T-helper 1 cell treated with Interleukin-12 subunit alpha and Interleukin-12 subunit beta and Interleukin-4 antibody, amounts not matched to agents 30 μg/mL and 1 μg/mL, for 36 hours (primary cell): ENCODE data around the gene KREMEN1.

Experiments
- H3K27ac Mint-ChIP-seq: one replicate; pipeline ENCODE4 v1.8.0; 2021; ENCODE audit warnings: mild to moderate bottlenecking, mixed read lengths
- H3K27me3 Mint-ChIP-seq: one replicate; pipeline ENCODE4 v1.8.0; 2021; ENCODE audit warnings: low read depth, mixed read lengths
- H3K36me3 Mint-ChIP-seq: one replicate; pipeline ENCODE4 v1.8.0; 2021; ENCODE audit warnings: low read depth, mixed read lengths
- H3K4me1 Mint-ChIP-seq: one replicate; pipeline ENCODE4 v1.8.0; 2021; ENCODE audit warnings: low read depth, mixed read lengths
- H3K4me3 Mint-ChIP-seq: one replicate; pipeline ENCODE4 v1.8.0; 2021; ENCODE audit warnings: mild to moderate bottlenecking, moderate library complexity, mixed read lengths
- H3K9me3 Mint-ChIP-seq: one replicate; pipeline ENCODE4 v1.8.0; 2021; ENCODE audit warnings: mixed read lengths

The KREMEN1 gene

GRCh38 chr22:29040385-29041275 is 32.2 kb upstream of the KREMEN1 start:
- no peaks in the 10 kb centered on the region for H3K36me3 Mint-ChIP-seq
- H3K9me3 Mint-ChIP-seq, result no peaks in the 10 kb centered on the region
- H3K27ac Mint-ChIP-seq, result no peak overlapping the region
- H3K27me3 Mint-ChIP-seq, result peaks cover 14% of the 10 kb centered on the region
- H3K4me3 Mint-ChIP-seq, result no peak overlapping the region
- no peaks in the 10 kb centered on the region for H3K4me1 Mint-ChIP-seq

GRCh38 chr22:29041408-29041807 is 31.4 kb upstream of the KREMEN1 start:
- H3K27ac Mint-ChIP-seq, result no peak overlapping the region
- H3K4me1 Mint-ChIP-seq, result no peaks in the 10 kb centered on the region
- no peaks in the 10 kb centered on the region for H3K9me3 Mint-ChIP-seq
- H3K27me3 Mint-ChIP-seq, result peaks cover 9% of the 10 kb centered on the region
- no peak overlapping the region for H3K4me3 Mint-ChIP-seq
- H3K36me3 Mint-ChIP-seq, result no peaks in the 10 kb centered on the region

GRCh38 chr22:29043906-29044575 is 28.8 kb upstream of the KREMEN1 start:
- Mint-ChIP-seq H3K27ac (no peak overlapping the region), H3K4me1 (no peaks in the 10 kb centered on the region), H3K36me3 (no peaks in the 10 kb centered on the region), H3K27me3 (peaks cover 5% of the 10 kb centered on the region), H3K4me3 (no peak overlapping the region), H3K9me3 (no peaks in the 10 kb centered on the region)

- H3K9me3 Mint-ChIP-seq, result no peaks in the 10 kb centered on the region
- H3K27me3 Mint-ChIP-seq, result no peaks in the 10 kb centered on the region
- no peaks in the 10 kb centered on the region for H3K4me1 Mint-ChIP-seq
- no peak overlapping the region for H3K27ac Mint-ChIP-seq
- no peaks in the 10 kb centered on the region for H3K36me3 Mint-ChIP-seq
- H3K4me3 Mint-ChIP-seq, result no peak overlapping the region
Measured at GRCh38 chr22:29044657-29045176, 28.1 kb upstream of the KREMEN1 start.

- no peaks in the 10 kb centered on the region for H3K36me3 Mint-ChIP-seq
- H3K4me1 Mint-ChIP-seq, result no peaks in the 10 kb centered on the region
- H3K4me3 Mint-ChIP-seq, result no peak overlapping the region
- no peak overlapping the region for H3K27ac Mint-ChIP-seq
- H3K9me3 Mint-ChIP-seq, result no peaks in the 10 kb centered on the region
- H3K27me3 Mint-ChIP-seq, result no peaks in the 10 kb centered on the region
Measured at GRCh38 chr22:29048822-29049654, 23.8 kb upstream of the KREMEN1 start.

GRCh38 chr22:29049655-29050263 is 23.1 kb upstream of the KREMEN1 start:
- H3K27me3 Mint-ChIP-seq, result peaks cover 1% of the 10 kb centered on the region
- H3K4me3 Mint-ChIP-seq, result no peak overlapping the region
- H3K4me1 Mint-ChIP-seq, result no peaks in the 10 kb centered on the region
- H3K27ac Mint-ChIP-seq, result no peak overlapping the region
- no peaks in the 10 kb centered on the region for H3K9me3 Mint-ChIP-seq
- H3K36me3 Mint-ChIP-seq, result no peaks in the 10 kb centered on the region

- no peaks in the 10 kb centered on the region for H3K4me1 Mint-ChIP-seq
- H3K4me3 Mint-ChIP-seq, result no peak overlapping the region
- H3K36me3 Mint-ChIP-seq, result no peaks in the 10 kb centered on the region
- peaks cover 4% of the 10 kb centered on the region for H3K27me3 Mint-ChIP-seq
- no peak overlapping the region for H3K27ac Mint-ChIP-seq
- H3K9me3 Mint-ChIP-seq, result no peaks in the 10 kb centered on the region
Measured at GRCh38 chr22:29050457-29050856, 22.4 kb upstream of the KREMEN1 start.

- Mint-ChIP-seq H3K9me3 (no peaks in the 10 kb centered on the region), H3K27ac (no peak overlapping the region)
Measured at GRCh38 chr22:29053048-29053702, 19.7 kb upstream of the KREMEN1 start.

GRCh38 chr22:29054251-29054767 is 18.5 kb upstream of the KREMEN1 start:
- Mint-ChIP-seq H3K4me1 (no peaks in the 10 kb centered on the region), H3K36me3 (no peaks in the 10 kb centered on the region), H3K27me3 (peaks cover 20% of the 10 kb centered on the region), H3K4me3 (no peak overlapping the region), H3K9me3 (no peaks in the 10 kb centered on the region), H3K27ac (no peak overlapping the region)

More at GRCh38 chr22:29053048-29053702, 19.7 kb upstream of the KREMEN1 start:
- Mint-ChIP-seq H3K4me3 (no peak overlapping the region), H3K36me3 (no peaks in the 10 kb centered on the region), H3K4me1 (no peaks in the 10 kb centered on the region), H3K27me3 (peaks cover 15% of the 10 kb centered on the region)

GRCh38 chr22:29055192-29055830 is 17.5 kb upstream of the KREMEN1 start:
- peaks cover 26% of the 10 kb centered on the region for H3K27me3 Mint-ChIP-seq
- no peaks in the 10 kb centered on the region for H3K4me1 Mint-ChIP-seq
- no peak overlapping the region for H3K27ac Mint-ChIP-seq
- no peak overlapping the region for H3K4me3 Mint-ChIP-seq
- H3K36me3 Mint-ChIP-seq, result no peaks in the 10 kb centered on the region
- no peaks in the 10 kb centered on the region for H3K9me3 Mint-ChIP-seq

- Mint-ChIP-seq H3K4me3 (no peak overlapping the region), H3K9me3 (no peaks in the 10 kb centered on the region), H3K36me3 (no peaks in the 10 kb centered on the region), H3K27ac (no peak overlapping the region), H3K27me3 (peaks cover 37% of the 10 kb centered on the region), H3K4me1 (no peaks in the 10 kb centered on the region)
Measured at GRCh38 chr22:29056472-29056871, 16.4 kb upstream of the KREMEN1 start.

GRCh38 chr22:29060251-29060869 is 12.5 kb upstream of the KREMEN1 start:
- Mint-ChIP-seq H3K27ac (no peak overlapping the region), H3K4me1 (peaks cover under 1% of the 10 kb centered on the region), H3K36me3 (no peaks in the 10 kb centered on the region), H3K9me3 (no peaks in the 10 kb centered on the region), H3K27me3 (peaks cover 53% of the 10 kb centered on the region), H3K4me3 (no peak overlapping the region)

GRCh38 chr22:29060931-29061330 is 11.9 kb upstream of the KREMEN1 start:
- Mint-ChIP-seq H3K4me1 (peaks cover 2% of the 10 kb centered on the region), H3K27ac (no peak overlapping the region), H3K36me3 (no peaks in the 10 kb centered on the region), H3K4me3 (no peak overlapping the region), H3K9me3 (no peaks in the 10 kb centered on the region), H3K27me3 (peaks cover 55% of the 10 kb centered on the region)
